Epithelial cell of proximal tubule (primary cell): Measurements from ENCODE around the gene F5. TPM values are rescaled to one million over a fixed set of nuclear protein-coding genes. Genes with fewer than 3 reads are reported as not detected.

Experiments
- DNase-seq: peaks from one replicate; pipeline ENCODE4 v3.0.0-alpha.2; 2011; ENCODE audit warnings: low read depth
- H3K4me3 ChIP-seq: 2 replicates; pipeline ENCODE4 v1.5.1; 2011; ENCODE audit warnings: low read depth, mild to moderate bottlenecking, low read length
- total RNA-seq: library from RNA; depleted of rRNA; stranded (reverse); fragments of >200 nt; gene quantifications from 2 replicates; pipeline ENCODE4 v1.2.3, GENCODE V29; 2015
- TF ChIP-seq, protein P1 (sequence below): conservative IDR thresholded peaks from 2 replicates; pipeline ENCODE4 v1.5.1; 2012; ENCODE audit warnings: low read depth, mild to moderate bottlenecking, low read length

Gene F5
- total RNA-seq, 1 donor from 2014 or later, result not detected

DNA sequence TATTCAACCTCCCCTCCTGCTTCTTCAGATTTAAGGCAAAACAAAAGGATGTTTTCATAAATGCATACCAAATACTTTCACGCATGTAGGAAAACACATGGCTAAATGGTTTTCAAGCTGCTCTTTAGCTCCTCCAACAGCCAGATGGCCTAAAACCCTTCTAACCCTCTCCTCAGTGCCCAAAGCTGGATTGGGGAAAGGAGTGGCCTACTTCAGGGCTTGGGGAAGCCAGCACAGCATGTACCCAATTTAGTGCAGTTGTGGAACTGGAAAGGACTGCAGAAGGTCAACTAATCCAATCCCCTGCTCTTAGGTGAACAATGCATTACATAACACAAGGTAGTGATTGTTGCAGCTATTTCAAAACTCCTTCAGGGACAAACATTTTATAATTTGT lies 9.3 kb downstream of the F5 start:
- TF ChIP-seq, protein P1, sequence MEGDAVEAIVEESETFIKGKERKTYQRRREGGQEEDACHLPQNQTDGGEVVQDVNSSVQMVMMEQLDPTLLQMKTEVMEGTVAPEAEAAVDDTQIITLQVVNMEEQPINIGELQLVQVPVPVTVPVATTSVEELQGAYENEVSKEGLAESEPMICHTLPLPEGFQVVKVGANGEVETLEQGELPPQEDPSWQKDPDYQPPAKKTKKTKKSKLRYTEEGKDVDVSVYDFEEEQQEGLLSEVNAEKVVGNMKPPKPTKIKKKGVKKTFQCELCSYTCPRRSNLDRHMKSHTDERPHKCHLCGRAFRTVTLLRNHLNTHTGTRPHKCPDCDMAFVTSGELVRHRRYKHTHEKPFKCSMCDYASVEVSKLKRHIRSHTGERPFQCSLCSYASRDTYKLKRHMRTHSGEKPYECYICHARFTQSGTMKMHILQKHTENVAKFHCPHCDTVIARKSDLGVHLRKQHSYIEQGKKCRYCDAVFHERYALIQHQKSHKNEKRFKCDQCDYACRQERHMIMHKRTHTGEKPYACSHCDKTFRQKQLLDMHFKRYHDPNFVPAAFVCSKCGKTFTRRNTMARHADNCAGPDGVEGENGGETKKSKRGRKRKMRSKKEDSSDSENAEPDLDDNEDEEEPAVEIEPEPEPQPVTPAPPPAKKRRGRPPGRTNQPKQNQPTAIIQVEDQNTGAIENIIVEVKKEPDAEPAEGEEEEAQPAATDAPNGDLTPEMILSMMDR, result no peak

DNA sequence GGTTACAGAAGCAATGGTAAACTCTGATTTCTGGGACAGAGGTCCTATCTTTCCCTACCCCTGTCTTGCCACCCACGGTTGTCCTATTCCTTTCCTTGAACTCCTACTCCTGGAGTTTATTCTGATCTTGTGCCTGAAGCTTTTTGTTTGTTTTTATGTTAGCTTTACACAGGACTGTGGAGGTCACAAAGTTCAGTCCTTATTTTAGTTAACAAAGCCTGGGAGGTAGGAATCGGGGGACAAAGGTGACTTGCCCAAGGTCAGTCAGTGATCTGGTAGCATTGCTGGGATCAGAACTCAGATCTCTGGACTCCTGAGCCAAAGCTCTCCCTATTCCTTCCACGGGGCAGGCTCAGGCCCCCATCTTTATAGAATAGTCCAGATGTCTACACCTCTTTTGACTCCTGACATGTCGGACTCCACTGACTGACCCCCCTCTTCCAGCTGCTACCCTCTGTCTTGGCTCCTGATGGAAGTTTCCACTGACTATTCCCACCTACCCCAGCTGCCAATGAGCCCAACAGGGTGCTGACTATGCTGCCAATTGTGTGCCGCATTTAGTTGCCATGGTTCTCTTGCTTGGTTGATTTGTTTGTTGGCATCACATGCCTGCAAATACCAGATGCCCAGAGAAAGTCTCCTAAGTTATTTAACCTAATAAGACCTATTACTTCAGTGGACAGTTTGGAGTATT lies 9.9 kb downstream of the F5 start:
- no peak overlapping the region for H3K4me3 ChIP-seq
- TF ChIP-seq, protein P1, result no peak
- DNase-seq, result no peak

More for the DNA sequence above, 9.3 kb downstream of the F5 start:
- H3K4me3 ChIP-seq, result no peak overlapping the region
- DNase-seq, result no peak

DNA sequence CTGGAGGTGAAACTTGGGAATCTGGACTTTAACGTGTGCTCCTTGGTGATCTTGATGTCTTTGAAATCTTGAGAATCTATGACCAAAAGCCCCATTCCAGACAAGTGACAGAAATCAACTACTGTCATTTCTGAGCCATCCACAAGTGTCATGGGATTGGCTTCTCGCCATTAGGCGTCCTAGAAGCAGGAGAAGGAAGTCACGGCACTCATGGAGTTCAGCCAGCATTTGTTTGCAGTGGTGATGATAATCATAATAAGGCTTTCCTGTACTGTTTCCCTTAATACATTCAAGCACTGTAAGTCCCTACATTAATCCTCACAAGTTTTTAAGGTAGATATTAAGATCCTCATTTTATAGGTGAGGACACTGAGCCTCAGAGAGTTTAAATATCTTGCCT lies 11.9 kb downstream of the F5 start:
- TF ChIP-seq, protein P1, result no peak
- no peak for DNase-seq
- no peak overlapping the region for H3K4me3 ChIP-seq

DNA sequence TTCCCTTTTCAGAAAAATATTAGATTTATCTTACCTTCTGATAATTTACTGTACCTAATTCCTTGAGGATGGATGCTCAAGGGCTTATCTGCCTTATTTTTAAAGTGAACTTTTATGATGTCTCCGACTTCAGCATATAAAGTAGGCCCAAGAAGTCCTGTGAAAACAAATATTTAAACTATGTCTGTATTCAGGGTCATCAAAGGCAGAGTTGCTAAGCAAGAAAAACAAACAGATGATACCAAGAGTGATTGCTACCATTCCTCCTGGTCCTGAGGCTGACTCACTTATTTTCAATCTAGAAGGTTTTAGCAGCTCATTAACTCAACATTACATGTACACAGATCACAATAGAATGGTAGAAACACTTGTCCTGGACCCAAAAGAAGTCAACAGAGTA lies 14.1 kb downstream of the F5 start:
- DNase-seq, result peak; percentile 74
- H3K4me3 ChIP-seq, result no peak overlapping the region
- TF ChIP-seq, protein P1, result no peak

DNA sequence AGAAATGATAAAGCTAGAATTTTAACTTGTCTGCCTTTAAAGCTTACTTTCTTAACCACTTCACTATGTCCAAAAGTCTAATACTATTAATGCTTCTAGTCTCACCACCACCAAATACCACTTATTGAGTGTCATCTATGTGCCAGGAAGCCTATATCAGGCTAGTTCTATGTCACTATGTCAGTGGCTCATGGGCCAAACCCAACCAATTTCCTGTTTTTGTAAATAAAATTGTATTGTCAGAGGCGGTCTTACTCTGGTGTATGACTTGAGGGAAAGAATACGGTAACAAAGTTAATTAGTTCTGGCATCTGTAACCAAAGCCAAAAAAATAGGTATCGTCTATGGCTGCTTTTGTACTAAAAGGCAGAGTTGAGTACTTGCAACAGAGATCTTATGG lies 14.8 kb downstream of the F5 start:
- DNase-seq, result no peak
- H3K4me3 ChIP-seq, result no peak overlapping the region
- TF ChIP-seq, protein P1, result no peak

DNA sequence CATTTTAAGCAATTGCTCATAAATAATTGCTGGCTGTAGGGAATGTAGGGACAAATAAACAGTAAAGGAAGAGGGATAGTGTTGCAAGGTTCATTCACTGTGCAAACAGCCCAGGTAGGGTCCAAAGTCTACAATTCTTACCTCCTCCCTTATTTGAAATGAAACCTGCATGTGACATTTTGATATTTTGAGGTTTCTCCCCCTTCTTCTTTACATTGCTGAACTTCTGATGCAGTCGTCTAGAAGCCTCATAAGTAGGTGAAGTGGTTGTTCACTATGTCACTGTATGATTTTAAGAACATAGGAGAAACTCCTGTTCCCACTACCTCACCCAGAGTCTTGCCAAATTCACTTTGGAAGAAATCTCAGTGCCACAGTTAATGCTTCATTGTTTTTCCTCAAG lies 16.1 kb downstream of the F5 start:
- no peak for DNase-seq
- H3K4me3 ChIP-seq, result no peak overlapping the region
- TF ChIP-seq, protein P1, result no peak

DNA sequence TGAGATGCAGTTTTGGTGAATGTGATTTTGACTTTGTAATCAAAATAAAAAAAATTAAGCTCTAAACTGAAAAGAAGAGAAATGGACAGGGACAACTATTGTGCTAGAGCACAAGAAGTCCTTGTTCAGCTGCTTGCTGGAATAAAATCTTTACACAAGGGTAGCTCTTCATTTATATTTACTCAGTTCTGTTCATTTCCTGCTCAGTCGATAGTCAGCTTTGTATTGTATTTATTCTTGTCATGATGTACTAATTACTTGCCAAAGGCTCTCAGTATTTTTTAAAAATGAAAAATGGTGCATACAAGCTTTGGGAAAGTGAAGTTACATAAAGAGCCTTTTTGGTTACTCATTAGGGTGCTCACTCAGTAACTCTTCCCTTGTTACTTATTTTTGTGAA lies 17.8 kb downstream of the F5 start:
- no peak overlapping the region for H3K4me3 ChIP-seq
- no peak for DNase-seq
- TF ChIP-seq, protein P1, result no peak
